ENCODE measurements around the gene FARS2.
A peak's percentile ranks its signal among the peaks of the same experiment; 100 is the strongest.

Gene FARS2

GRCh38 chr6:5752391-5752680 lies 491.0 kb downstream of the FARS2 start:
- peak; percentile 46 for DNase-seq (ENCODE audit: extremely low read depth, low read depth)
- H3K4me3 ChIP-seq (replicated peaks; ENCODE audit: low read depth, low read length): no peak overlapping the region
- TF ChIP-seq, protein P1, sequence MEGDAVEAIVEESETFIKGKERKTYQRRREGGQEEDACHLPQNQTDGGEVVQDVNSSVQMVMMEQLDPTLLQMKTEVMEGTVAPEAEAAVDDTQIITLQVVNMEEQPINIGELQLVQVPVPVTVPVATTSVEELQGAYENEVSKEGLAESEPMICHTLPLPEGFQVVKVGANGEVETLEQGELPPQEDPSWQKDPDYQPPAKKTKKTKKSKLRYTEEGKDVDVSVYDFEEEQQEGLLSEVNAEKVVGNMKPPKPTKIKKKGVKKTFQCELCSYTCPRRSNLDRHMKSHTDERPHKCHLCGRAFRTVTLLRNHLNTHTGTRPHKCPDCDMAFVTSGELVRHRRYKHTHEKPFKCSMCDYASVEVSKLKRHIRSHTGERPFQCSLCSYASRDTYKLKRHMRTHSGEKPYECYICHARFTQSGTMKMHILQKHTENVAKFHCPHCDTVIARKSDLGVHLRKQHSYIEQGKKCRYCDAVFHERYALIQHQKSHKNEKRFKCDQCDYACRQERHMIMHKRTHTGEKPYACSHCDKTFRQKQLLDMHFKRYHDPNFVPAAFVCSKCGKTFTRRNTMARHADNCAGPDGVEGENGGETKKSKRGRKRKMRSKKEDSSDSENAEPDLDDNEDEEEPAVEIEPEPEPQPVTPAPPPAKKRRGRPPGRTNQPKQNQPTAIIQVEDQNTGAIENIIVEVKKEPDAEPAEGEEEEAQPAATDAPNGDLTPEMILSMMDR (IDR thresholded peaks at IDR 0.05; ENCODE audit: low read depth, low read length, missing control alignments): no peak

- DNase-seq (ENCODE audit: extremely low read depth, low read depth): no peak
- H3K4me3 ChIP-seq (replicated peaks; ENCODE audit: low read depth, low read length): no peak overlapping the region
- TF ChIP-seq, protein P1 (IDR thresholded peaks at IDR 0.05; ENCODE audit: low read depth, low read length, missing control alignments): no peak
Observed at GRCh38 chr6:5753209-5753608, 491.9 kb downstream of the FARS2 start.

DNA sequence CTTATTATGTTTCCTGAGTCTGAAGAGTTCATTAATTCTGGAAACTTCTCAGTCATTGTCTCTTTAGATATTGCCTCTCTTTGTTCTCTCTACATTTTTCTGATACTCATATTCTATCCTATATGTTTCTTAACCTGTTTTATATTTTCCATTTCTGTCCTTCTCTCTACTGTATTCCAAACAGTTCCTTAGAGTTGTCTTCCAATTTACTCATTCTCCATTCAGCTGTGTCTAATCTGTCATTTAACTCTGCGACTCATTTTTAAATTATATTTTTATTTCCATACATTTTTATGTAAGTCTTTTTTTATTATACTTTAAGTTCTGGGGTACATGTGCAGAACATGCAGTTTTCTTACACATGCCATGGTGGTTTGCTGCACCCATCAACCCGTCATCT lies 493.6 kb downstream of the FARS2 start:
- no peak for DNase-seq (ENCODE audit: extremely low read depth, low read depth)
- TF ChIP-seq, protein P1 (IDR thresholded peaks at IDR 0.05; ENCODE audit: low read depth, low read length, missing control alignments): no peak
- no peak overlapping the region for H3K4me3 ChIP-seq (replicated peaks; ENCODE audit: low read depth, low read length)

DNA sequence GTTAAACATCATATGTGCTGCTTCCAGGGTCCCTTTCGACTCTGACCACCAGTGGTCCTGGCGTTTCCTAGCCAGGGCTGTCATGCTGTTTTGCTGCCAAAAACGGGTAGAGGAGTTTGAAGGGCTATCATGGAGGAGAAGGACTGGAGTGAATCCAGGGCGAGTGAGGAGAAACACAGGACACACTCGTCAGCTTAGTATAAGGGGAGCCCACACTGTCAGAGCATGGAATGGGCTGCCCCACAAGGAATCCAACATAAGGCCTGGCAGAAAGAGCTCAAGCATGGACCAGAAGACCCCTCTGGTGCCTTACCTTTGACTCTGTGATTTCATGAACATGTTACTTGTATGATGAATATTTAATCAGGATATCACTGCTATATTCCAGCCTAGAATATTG lies 498.3 kb downstream of the FARS2 start:
- TF ChIP-seq, protein P1 (IDR thresholded peaks at IDR 0.05; ENCODE audit: low read depth, low read length, missing control alignments): no peak
- H3K4me3 ChIP-seq (replicated peaks; ENCODE audit: low read depth, low read length): no peak overlapping the region
- DNase-seq (ENCODE audit: extremely low read depth, low read depth): no peak

GRCh38 chr6:5761370-5761769 lies 500.1 kb downstream of the FARS2 start:
- TF ChIP-seq, protein P1 (IDR thresholded peaks at IDR 0.05; ENCODE audit: low read depth, low read length, missing control alignments): no peak
- no peak for DNase-seq (ENCODE audit: extremely low read depth, low read depth)
- H3K4me3 ChIP-seq (replicated peaks; ENCODE audit: low read depth, low read length): no peak overlapping the region

- TF ChIP-seq, protein P1 (IDR thresholded peaks at IDR 0.05; ENCODE audit: low read depth, low read length, missing control alignments): no peak
- no peak for DNase-seq (ENCODE audit: extremely low read depth, low read depth)
- no peak overlapping the region for H3K4me3 ChIP-seq (replicated peaks; ENCODE audit: low read depth, low read length)
Observed at GRCh38 chr6:5762561-5762968, 501.3 kb downstream of the FARS2 start.

DNA sequence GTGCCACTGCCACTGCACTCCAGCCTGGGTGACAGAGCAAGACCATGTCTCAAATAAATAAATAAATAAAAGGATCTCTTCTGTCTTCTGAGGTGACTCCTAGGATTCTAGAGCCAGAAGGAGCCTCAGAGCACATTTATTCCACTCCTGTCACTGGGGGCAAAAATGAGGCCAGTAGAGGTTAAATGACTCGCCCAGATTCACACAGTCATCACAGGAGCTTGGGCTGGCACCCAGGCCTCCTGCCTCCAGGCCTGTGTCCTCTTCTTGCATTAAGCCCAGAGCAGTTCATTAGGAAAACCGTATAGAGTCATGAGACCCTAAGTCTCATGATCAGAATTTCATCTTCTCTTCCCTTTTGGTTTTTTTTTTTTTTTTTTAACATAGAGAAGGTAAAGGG lies 502.1 kb downstream of the FARS2 start:
- TF ChIP-seq, protein P1 (IDR thresholded peaks at IDR 0.05; ENCODE audit: low read depth, low read length, missing control alignments): no peak
- DNase-seq (ENCODE audit: extremely low read depth, low read depth): no peak
- H3K4me3 ChIP-seq (replicated peaks; ENCODE audit: low read depth, low read length): no peak overlapping the region
